ENCODE measurements around the gene GADD45B. TPM values are rescaled to one million over a fixed set of nuclear protein-coding genes. Genes with fewer than 3 reads are reported as not detected.
"Not testable (repeated sequence)": the region's sequence is repeated elsewhere in the genome, so short reads cannot be mapped to it uniquely, and the experiment has no call there.

Gene GADD45B
- total RNA-seq, 1 donor from 2014 or later = 32.4 TPM

DNA sequence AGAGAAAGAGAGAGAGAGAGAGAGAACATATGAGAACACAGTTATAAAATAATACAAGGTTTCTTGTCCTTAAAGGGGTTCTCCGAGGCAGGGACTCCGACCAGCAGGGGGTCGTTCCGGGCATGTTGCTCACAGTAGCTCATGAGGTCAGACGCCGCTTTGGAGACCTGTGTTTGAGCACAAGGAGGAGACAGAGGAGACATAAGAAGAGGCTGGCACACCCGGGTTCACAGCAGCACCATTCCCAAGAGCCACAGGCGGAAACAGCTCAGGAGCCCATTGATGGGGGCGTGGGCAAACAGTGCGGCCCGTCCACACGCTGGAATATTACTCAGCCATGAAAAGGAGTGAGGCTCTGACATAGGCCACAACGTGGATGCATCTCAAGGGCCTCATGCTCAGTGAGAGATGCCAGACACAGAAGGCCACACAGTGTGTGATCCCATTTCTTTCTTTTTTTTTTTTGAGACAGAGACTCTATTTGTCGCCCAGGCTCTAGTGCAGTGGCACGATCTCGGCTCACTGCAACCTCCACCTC lies 39.1 kb downstream of the GADD45B start:
- DNase-seq = no peak

DNA sequence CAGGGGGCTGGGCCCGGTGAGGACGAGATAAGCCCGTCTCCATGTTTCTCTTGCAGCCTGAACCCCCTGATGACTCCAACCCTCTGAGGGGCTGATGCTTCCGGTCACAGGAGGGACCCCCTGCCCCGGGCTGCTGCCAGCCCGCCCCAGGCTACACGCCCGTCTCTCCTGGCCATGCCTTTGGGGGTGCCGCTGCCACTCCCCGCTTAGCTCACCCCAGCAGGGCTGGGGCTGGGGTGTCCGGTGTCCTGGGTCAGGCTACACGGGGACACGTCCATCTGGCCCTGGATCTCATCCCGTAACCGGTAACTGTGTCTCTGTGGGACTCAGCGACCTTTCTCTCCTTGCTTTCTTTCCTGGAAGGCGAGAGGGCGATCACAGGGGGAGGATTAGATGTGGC lies 40.8 kb downstream of the GADD45B start:
- DNase-seq = no peak

DNA sequence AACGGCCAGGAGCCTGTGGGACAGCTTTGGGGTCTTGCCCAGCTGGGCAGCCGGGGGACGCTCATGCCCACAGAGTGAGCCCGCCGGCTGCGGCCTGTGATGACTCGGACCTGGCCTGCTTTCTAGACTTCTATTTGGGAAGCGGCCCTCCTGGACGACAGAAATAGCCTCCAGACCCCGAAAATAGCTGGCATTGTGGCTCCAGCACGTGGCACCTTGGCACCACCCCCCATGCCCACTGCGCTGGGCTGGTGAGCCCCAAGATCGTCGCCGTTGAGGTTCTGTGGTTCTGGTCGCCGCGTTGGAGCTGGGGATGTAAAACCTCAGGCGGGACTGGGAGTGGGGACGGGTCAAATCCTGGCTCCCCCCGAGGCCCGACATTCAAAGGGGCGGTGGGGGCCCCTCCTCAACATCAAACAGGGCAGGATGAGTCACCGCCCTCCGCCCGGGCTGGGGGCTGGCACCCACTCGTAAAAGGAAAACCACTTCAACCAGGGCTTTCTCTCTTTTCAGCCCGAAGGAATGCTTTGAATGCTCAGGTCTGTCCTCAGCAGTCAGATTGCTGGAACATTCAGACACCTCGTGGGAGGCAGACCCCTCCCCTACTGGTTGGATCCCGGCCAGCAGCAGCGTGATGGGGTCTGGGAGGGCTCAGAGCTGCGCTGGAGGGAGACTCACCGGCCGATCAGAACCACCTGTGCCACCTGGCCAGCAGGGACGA lies 42.1 kb downstream of the GADD45B start:
- no peak for DNase-seq

DNA sequence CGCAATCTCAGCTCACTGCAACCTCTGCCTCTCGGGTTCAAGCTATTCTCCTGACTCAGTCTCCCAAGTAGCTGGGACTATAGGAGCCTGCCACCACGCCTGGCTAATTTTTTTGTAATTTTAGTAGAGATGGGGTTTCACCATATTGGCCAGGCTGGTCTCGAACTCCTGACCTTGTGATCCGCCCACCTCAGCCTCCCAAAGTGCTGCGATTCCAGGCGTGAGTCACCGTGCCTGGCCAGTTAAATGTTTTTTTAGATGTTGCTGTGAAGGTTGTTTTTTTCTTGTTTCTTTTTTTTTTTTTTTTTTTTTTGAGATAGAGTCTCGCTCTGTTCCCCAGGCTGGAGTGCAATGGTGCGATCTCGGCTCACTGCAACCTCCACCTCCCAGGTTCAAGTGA lies 42.9 kb downstream of the GADD45B start:
- DNase-seq = not testable (repeated sequence)

DNA sequence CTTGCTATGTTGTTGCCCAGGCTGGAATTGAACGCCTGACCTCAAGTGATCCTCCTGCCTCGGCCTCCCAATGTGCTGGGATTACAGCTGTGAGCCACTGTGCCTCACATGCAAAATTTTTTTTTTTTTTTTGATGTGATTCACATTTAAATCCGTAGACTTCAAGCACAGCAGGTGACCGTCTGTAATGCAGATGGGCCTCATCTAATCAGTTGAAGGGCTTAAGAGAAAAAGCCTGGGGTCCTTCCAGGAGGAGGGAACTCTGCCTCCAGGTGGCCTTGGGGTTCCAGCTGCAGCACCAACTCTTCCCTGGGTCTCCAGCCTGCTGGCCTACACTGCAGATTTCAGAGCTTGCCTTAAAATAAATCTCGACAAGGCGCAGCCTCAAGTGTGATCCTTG lies 43.6 kb downstream of the GADD45B start:
- no peak for DNase-seq

DNA sequence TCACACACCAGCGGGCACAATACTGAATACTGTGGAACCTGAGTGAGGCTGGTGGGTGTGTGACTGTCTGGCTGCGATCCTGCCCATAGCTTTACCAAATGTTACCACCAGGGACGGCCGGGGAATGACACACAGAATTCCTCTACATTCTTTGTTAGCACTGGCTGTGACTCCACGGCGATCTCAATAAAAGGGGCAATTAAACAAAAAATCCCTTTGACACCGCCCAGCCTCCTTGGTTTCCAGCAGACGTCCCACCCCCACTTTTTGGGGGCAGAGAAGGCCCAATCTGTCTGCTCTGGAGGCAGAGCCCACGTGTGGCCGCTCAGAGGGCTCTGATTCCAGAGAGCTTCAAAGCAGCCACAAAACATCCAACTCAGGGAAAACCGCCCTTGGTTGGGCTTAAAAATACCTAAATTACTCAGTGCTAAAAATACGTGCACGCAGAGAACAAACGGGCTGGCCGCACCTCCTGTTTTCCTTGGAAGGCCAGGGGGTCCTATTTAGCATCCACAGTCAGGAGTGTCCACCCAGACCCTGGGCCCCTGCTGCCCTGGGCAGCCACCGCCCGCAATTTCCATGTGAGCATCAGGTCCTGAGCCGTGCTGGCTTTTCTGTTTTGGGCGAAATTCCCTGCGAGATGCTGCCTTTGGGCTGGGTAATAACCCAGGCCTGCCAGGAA lies 47.8 kb downstream of the GADD45B start:
- DNase-seq = no peak

DNA sequence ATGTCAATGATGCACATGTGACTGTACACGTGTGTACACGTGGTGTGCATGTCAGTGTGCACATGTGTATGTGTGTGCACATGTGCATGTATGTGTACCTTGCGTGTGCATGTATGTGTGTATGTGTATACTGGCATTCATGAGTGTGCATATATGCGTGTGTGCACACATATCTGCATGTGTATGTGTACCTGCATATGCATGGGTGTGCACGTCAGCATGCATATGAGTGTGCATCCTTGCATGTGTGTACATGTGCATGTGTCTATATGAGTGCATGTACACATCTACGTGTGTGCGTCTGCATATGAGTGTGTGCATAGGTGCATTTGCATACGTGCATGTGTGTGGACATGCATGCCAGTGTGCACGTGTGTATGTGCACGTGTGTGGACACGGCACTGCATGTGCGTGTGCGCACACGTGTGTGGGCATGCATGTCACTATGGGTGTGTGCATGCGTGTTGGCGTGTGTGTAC lies 48.5 kb downstream of the GADD45B start:
- DNase-seq = no peak

DNA sequence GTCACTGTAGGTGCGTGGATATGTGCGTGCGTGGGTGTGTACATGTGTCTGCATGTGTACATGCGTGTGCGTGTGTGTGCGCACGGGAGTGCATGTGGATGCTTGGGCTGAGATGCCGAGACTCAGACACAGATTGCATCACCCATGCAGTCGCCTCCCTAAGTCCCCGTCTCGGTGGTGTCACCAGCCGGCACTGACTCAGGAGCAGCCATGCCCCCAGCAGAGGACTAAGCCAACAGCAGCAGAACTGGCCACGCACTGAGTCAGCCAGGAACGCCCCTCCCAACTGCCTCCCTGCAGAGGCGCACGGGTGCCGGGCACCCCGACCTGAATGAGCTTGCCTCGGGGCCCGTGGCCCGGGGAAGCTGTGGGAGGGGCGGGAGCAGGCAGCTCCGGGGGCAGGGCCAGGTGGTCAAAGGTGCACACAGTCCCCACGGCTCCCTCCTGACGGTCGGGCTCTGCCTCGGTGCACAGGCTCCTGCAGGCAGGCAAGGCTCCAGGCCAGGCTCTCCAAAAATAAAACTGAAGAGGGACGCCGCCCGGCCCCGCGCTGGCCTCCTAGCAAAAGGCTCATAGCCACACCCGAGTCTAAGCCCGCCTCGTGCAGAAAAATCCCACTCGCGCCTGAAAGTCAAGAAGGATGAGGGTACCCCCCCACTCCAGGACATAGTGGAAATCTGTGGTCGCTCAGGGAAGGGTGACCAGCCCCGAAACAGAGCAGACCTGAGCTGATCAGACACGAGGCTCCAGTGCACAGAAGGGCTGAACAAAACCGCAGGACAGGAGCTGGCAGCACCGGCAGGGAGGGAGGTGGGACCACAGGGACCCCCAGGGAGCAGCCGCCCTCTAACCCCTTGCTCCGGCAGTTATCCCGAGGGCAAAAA lies 49.2 kb downstream of the GADD45B start:
- DNase-seq = no peak

DNA sequence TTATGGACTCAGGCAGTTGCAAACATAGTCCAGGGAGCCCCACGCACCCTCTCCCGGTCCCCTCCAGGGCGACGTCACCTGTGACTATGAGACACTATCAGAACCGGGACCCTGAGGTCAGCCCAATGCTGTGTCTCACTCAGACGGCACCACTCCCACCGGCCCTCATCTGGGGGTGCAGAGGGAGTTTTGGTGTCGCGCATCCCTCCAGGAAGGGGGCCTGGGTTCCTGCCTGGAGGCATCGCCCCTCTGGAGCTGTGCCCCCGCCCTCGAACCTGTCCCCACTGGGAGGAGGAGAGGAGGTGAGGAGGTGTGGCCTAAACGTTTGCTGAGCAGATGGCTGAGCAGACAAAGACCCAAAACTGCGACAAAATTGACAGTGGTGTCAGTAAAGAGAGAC lies 51.2 kb downstream of the GADD45B start:
- DNase-seq = no peak

DNA sequence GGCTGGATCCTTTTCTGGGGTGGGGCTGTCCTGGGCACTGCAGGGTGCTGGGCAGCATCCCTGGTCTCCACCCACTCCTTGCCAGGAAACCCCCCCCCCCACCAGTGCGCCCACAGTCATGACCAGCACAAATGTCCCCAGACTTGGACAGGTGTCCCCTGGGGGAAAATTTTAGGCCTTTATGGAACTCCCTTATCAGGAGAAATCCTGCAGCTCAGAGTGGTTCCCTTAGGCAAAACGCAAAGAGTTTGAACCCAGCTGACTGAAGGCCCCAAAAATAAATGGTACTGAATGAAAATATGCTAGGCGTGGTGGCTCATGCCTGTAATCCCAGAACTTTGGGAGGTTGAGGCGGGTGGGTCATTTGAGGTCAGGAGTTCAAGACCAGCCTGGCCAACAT lies 51.8 kb downstream of the GADD45B start:
- no peak for DNase-seq

Small RNA genes within 50 kb of the gene (small RNA-seq; reads per million reads assigned to genes)
- not detected for gene RNU6-993P (ENCODE audit: low replicate concordance)

Other genes with a start within 250 kb of the GADD45B start
- 88.1 TPM for gene PLEKHJ1, start 239.8 kb upstream of the GADD45B start, total RNA-seq
- 44.8 TPM for gene SF3A2, start 239.3 kb upstream of the GADD45B start, total RNA-seq
- 1.4 TPM for gene AMH, start 226.8 kb upstream of the GADD45B start, total RNA-seq
- gene JSRP1, start 219.7 kb upstream of the GADD45B start, total RNA-seq = 67.8 TPM
- not detected for gene PEAK3, start 194.0 kb upstream of the GADD45B start, total RNA-seq
- 0.21 TPM for gene LINGO3, start 168.0 kb upstream of the GADD45B start, total RNA-seq
- 88.5 TPM for gene LSM7, start 147.5 kb upstream of the GADD45B start, total RNA-seq
- 49.2 TPM for gene SPPL2B, start 147.4 kb upstream of the GADD45B start, total RNA-seq
- gene TMPRSS9, start 115.9 kb upstream of the GADD45B start, total RNA-seq = 0.31 TPM
- 47.2 TPM for gene TIMM13, start 48.5 kb upstream of the GADD45B start, total RNA-seq
- gene LMNB2, start 19.2 kb upstream of the GADD45B start, total RNA-seq = 71.3 TPM
- 3.2 TPM for gene GNG7, start 226.6 kb downstream of the GADD45B start, total RNA-seq
- gene DIRAS1, start 245.2 kb downstream of the GADD45B start, total RNA-seq = 2.7 TPM

Data from tongue (tissue), 3 donors.